GM19397 (cell line): ENCODE measurements around the gene FAM240B.

Experiments
- ATAC-seq: cut with Tn5 transposase; IDR thresholded peaks from one replicate; pipeline ENCODE4 v1.9.1; 2021; ENCODE audit warnings: mild to moderate bottlenecking, moderate library complexity; ENCODE audit not compliant: unreplicated experiment

Gene FAM240B

DNA sequence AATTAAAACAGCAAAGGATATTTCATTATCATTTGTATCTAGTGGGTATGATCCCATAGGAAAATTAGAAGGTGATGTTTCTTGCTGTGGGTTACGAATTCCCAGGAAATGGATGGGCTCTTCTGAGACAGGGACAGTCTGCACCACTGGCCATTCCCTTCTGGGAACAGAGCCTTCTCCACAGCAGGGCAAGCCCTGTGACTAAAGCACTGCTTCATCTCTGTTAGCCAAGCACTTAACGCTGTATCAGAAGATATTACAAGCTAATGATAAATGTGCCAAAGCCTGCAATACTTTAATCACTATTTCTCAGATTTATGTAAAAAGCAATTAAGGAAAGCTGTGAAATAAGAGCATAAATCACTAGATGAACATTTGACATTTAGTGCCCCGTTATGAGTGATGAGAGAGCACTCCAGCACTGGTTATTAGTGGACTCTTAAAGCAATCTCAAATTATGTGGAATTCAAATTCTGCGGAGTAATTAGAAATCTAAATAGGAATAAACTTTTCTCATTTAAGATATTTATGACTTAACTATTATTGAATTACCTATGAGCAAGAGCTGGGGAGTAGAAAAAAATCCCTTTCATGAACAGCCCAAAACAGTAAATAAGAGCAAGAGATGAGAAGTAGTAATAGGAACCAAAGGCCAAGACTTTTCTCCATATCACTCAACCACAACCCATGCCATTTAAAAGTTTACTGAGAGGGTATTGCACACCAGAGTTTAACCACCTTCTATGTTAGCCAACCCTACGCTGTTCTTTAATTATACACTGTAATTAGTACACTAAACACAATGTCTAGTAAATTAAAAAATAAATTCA is 49.2 kb downstream of the FAM240B start:
- ATAC-seq: no peak

DNA sequence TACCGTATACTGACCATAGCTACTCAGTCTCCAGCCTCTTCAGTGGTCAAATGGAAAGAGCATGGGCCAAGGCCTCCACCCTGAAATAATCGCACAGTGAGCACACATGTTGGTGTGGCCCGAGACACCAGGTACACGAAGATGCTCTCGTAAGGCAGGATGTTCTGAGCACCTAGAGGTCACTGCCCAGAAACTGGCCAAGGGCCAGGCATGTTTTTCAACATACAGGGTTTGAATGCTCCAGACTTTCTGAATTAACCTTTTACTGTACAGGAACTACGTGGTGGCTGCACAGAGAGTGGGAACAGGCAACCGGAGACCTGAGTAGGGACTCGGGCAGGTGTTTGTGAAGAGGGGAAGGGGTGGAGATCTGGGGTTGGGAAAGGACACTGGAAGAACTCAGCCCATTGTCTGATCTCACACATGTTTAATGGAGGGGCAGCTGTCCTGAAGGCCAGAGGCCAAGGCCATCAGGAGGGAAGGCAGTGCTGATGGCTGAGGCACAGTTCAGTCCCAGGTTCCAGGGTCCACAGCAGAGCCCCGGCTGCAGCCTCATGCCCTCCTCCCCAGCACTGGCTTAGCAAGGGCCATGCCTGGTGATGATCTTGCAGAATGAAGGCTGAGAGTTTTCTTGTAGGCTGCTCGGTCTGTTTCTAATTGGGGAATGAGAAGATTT is 51.0 kb downstream of the FAM240B start:
- no peak for ATAC-seq

DNA sequence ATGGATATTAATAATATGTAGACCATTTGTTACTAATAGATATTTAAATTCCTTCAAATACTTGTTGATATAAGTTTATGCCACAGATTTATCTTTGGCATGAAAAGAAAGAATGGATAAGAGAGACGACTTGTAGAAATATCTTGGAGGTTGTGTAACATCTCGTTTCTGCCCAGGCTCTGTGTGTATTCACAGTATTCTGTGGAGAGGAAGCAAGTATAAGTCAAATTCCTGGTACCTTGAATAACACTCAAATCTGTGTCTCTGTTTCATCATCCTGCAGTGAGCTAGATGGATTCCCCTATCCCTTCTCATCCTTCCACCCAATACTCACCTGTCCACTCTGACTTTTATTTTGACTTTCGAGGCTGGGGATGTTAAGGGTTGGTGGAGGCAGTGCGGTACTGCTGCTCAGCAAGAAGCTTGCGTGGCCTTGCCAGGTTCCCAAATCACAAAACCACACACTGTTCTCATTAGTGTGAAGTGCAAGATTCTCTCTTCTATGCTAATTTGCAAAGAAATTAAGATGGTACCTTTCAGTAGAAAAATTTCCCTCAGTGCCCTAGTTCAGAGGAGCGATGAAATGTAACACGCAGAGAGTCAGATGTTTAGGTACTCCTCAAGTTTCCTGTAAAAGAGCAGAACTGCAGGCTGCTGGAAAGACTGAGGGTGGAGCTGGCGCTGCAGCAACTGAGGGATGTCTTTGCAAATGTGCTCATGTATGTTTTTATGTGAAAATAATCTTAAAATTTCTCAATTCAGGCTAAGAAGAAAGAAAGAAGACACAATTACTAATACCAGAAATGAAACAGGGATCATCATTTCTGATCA is 57.0 kb downstream of the FAM240B start:
- ATAC-seq: no peak

DNA sequence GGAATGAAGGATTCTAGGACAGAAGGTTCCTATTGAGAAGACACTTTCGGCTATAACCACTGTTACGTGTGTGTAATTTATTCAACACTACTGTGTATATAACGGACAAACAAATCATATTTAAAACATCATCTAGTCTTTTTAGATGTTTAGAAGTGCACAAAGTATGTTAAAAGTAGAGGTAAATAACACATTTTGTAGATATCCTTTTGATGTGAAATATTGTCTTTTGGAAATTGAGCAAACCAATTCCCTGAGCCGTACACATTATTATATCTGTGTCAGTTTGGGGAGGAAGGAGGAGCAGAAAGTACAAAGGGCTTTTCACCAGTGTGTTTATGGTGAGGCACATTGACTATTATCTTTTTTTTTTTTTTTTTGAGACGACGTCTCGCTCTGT is 60.4 kb downstream of the FAM240B start:
- ATAC-seq: no peak

DNA sequence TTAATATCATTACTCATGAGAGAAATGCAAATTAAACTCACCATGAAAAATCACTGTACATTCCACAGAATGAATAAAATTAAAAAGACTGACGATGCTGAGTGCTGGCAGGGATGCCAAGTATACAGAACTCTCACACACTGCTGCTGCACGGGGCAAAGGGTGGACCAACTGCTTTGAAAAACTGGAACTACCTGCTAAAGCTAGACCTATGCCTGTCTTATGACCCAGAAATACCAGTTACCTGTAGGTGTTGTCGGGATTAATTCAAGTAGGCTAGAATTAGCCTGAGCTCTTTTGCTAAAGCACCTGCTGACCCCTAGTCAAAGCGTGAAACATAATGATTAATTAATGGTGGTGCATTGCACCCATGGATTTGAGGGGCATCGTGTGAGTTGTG is 63.0 kb downstream of the FAM240B start:
- no peak for ATAC-seq

DNA sequence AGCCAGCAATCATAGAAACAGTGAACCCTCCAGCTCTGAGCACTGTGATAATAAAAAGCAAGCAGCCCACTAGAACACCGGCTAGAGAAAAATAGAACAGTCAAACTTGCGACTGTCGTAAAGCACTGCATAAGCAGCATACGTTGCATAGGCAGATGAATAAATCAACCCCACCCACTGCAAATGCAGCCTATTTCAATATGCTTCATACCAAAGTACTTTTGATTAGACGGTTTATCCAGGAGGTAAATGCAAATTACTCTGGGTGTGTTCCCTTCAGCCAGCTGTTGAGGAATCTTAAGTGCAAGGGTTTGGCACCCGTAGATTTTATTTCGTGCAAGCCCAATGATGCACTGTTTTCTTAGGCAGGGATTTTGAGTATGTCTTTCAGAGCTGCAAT is 67.4 kb downstream of the FAM240B start:
- ATAC-seq: no peak

DNA sequence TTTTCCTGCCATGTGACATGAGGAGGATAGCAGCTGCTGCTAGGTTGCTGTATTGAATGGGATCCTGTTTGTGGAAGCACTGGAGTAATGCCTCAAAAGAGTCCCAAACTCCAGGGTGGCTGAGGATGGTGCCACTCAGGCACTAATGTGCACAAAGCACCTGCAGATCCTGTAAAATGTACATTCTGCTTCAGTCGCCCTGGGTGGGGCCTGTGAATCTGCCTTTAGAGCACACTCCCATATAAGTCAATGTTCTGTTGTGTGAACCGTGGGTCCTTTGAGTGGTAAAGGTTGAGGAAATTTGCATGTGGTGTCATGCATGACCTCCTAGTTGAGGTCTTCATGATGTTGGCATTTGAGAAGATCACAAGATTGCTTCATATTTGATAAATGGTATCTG is 67.9 kb downstream of the FAM240B start:
- no peak for ATAC-seq

DNA sequence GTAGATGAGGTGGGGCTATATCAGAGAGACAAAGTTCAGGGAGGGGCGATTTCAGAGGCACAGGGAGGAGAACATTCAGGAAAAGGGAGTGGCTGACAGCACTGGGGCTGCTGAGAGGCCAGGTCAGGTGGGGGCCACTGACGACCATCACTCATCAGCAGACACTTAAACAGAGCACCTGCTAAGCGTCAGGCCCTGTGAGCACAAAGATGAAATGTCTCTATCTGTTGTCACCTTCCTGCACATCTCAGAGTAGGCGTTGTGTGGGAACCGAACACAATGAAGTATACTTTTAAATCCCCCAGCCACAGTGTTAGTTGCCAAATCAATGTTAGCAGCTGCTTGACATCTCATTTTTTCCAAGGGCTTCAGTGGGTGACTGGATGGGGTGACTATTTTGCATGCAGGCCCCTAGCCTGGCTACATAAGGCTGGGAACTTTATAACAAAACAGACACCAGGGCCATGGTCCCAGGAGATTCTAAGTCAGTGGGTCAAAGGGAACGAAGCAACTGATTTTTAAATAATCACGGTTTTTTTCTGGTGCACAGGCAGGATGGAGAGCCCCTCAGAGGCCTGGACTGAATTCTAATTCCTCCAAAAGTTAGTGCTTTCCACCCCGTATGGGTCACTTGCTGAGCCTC is 68.4 kb downstream of the FAM240B start:
- no peak for ATAC-seq

DNA sequence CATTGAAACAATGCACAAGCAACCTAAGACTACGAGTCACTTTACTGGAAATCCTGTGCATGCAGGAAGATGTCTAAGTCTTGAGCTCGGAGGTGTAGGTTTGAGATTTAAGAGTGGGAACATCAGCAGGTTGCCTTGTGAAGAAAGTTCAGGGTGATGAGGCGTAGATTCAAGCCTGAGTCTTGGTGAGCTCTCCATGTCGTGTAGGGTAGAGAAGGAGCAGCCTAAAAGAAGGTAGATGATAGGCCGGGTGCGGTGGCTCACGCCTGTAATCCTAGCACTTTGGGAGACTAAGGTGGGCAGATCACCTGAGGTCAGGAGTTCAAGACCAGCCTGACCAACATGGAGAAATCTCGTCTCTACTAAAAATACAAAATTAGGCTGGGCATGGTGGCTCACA is 69.4 kb downstream of the FAM240B start:
- ATAC-seq: no peak

DNA sequence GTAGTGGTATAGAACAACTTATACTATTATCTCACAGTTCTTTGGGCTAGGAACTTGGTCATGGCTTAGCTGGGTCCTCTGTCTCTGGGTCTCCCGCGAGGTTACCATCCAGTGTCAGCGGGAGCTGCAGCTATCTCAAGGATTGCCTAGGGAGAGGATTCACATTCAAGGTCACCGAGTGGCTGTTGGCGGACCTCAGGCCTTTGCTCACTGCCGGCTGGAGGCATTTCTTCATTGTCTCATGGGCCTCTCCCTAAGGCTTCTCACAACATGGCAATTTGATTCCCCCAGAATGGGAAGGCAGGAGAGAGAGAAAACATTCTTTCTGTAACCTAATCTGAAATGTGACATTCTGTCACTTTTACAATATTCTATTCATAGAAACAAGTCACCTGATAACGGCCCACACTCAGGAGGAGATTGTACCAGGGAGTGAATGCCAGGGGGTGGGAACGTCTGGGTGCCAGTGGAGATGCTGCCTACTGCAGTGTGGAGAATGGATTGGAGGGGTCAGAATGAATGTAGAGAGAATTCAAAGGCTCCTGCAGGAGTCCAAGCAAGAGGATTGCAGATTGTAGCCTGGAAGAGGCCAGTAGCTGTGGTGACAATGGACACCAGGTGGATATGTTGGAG is 70.1 kb downstream of the FAM240B start:
- no peak for ATAC-seq

DNA sequence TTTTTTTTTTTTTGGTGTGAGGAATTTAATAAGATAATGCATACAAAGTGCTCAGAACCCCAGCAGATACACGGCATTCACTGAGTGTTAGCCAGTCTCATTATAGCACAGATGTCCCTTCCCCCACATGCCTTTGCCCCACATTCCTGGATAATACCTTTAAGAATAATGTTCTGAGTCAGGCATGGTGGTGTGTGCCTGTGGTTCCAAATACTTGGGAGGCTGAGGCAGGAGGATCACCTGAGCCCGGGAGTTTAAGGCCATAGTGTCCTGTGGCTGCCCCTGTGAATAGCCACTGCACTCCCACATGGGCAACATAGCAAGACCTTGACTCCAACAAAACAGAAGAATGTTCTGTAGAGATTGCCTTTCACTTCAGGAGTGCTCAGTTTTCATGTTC is 75.3 kb downstream of the FAM240B start:
- no peak for ATAC-seq
